Activated naive CD4-positive, alpha-beta T cell treated with anti-CD3 and anti-CD28 coated beads, Interleukin-2, amount 50 U/mL, for 16 hours (primary cell): ENCODE results near the gene ZIK1.

Experiments
- DNase-seq: peaks from one replicate; pipeline ENCODE4 v3.0.0-alpha.2; 2020

Gene ZIK1

DNA sequence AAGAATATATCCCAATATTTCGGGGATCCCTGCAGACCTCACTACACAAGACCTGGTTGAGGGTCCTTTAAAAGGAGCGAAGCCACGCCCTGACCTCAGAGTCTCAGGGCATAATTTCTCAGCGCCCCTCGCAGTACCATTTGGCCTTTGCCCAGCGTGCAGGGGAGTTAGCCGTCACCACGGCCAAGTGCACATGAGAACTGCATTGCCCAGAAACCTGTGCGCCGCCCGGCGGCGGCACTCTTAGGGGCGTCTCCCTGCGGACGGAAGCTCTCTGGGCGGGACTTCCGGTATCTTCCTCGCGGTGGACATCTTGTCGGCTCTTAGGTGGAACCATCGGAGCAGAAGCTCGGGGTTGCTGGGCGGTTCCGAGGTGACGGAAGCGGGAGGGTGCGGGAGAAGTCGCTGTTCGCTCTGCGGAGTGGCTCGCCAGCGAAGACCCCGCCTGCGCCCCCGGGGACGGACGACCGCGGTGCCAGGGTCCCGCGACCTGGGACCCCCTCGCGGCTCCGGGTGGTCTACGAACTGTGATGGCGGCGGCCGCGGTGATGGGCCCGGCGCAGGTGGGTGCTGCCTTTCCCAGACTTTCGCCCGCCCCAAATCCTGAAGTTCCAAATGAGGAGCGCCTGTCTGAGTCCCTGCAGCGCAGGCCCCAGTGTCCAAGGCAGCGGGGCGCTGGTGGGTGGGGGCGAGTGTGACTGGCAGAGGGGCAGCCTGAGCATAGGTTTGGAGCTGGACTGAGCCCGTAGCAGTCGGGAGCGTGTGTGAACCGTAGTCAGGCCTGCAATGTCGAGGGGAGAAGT is 30.2 kb downstream of the ZIK1 start, which contains the start of gene ZNF134:
ZNF134 (plus strand) TSS at position 302 of the 803 bp plus-strand sequence. CDS start 5,227 bp downstream, outside the sequence.
- peak; percentile 93 for DNase-seq

DNA sequence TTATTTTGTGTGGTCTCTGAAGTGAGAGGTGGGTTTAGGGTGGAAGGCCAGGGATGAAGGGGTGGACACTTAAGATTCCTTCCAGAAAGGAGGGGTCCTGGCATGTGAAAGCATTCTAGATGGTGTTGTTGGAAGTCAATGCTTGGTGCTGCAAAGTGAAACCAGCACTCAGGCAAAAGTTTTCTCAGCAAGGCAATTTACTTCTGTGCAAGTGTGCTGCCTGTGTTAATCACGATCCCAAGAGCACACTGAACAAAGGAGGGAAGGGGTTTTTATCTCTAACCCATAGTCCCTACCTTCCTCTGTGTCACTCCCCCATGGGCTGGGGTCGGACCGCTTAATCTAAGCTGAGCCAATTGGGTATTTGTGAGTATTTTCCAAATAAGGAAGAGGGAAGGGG is 31.4 kb downstream of the ZIK1 start:
- no peak for DNase-seq

DNA sequence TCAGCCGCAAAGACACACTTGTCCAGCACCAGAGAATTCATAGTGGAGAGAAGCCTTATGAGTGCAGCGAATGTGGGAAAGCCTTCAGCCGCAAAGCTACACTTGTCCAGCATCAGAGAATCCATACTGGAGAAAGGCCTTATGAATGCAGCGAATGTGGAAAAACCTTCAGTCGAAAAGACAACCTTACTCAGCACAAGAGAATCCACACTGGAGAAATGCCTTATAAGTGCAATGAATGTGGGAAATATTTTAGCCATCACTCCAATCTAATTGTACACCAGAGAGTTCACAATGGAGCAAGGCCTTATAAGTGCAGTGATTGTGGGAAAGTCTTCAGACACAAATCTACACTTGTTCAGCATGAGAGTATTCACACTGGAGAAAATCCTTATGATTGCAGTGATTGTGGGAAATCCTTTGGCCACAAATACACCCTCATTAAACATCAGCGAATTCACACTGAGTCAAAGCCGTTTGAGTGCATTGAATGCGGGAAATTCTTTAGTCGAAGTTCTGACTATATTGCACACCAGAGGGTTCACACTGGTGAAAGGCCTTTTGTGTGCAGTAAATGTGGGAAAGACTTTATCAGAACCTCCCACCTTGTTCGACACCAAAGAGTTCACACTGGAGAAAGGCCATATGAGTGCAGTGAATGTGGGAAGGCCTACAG is 36.9 kb downstream of the ZIK1 start:
- no peak for DNase-seq

DNA sequence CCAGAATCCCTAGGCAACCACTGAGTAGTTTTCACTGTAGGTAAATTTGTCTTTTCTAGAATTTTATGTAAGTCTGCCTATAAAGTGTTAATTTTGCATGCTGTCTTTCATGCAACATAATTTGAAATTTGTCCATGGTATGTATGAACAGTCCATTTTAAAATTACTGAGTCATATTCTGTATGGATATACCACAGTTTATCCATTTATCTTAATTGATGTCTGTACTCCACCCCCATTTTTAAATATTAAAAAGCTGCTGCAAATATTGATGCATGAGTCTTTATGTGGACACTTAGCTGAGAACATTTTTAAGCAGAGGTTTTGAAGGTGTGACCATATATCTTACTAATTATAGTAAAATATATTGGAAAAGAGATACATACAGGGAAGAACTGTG is 39.1 kb downstream of the ZIK1 start:
- no peak for DNase-seq

DNA sequence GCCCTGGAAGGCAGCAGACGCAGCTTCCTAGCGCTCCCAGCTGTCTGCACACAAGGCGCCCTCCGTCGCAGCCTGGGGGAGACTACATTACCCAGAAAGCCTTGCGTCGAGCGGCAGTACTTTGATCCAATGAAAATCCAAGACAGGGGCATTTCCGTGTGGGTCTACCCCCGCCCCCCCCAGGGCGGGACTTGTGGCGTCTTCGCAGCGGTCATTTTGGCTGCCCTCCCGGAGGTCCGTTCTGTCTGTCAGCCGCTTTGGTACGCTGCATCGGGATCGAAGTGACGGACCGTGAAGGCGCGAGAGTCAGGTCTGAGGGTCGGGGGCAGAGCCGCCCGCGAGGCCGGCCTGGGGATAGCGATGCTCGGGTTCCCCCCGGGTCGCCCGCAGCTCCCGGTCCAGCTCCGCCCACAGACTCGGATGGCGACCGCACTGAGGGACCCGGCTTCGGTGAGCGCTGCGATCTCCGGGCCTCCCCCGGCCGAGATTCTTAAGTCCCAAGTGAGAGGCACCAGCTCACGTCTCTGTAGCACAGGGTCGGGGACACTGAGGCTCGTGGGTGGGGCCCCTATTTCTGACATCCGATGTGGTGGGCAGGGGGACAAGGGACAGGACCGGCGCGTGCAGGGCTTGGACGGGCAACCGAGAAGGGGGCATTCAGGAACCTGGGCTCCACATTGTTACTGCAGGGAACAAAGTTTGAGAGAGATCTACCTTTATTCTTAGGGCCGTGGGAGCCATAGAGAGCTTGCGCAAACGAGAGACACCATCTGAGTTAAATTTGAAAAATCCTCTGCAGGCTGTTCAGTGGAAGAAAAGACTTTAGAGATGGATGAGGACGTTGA is 49.3 kb downstream of the ZIK1 start, which contains the start of gene ZNF211:
ZNF211 (plus strand) TSS at position 182 of the 845 bp plus-strand sequence; CDS start at position 361, 179 bp downstream.
- peak; percentile 86 for DNase-seq

DNA sequence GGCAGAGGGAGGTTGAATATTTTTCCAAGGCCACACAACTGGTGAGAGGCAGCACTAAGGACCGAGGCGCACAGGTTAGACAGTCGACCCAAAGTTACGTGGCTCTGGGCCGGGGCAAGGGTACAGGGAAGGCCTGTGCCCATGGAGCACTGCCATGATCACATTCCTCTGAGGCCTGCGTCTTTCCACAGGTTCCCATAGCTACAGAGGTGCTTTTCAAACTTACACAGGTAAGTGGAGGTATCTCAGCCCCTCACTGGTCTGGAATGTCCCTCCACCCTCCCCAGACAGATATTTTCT is 49.8 kb downstream of the ZIK1 start:
- DNase-seq, result no peak

DNA sequence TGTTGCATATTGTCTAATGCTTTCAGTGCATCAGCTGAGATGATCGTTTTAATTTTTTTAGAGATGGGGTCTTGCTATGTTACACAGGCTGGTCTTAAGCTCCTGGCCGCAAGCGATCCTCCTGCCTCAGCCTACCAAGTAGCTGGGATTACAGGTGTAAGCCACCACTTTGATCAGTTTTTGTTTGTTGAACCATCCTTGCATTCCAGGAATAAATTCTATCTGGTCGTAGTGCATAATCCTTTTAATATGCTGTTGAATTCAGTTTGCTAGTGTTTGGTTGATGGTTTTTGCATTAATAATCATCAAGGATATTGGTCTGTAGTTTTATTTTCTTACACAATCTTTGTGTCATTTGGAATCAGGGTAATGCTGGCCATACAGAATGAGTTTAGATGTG is 53.4 kb downstream of the ZIK1 start:
- no peak for DNase-seq

DNA sequence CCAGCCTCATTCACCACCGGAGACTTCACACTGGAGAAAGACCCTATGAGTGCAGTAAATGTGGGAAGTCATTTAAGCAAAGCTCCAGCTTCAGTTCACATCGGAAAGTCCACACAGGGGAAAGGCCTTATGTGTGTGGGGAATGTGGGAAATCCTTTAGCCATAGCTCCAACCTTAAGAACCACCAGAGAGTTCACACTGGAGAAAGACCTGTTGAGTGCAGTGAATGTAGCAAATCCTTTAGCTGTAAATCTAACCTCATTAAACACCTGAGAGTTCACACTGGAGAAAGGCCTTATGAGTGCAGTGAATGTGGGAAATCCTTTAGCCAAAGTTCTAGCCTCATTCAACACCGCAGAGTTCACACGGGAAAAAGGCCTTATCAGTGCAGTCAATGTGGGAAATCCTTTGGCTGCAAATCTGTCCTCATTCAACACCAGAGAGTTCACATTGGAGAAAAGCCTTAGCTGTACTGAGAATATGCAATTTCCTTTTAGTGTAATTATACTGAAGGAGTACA is 57.8 kb downstream of the ZIK1 start:
- DNase-seq, result no peak

DNA sequence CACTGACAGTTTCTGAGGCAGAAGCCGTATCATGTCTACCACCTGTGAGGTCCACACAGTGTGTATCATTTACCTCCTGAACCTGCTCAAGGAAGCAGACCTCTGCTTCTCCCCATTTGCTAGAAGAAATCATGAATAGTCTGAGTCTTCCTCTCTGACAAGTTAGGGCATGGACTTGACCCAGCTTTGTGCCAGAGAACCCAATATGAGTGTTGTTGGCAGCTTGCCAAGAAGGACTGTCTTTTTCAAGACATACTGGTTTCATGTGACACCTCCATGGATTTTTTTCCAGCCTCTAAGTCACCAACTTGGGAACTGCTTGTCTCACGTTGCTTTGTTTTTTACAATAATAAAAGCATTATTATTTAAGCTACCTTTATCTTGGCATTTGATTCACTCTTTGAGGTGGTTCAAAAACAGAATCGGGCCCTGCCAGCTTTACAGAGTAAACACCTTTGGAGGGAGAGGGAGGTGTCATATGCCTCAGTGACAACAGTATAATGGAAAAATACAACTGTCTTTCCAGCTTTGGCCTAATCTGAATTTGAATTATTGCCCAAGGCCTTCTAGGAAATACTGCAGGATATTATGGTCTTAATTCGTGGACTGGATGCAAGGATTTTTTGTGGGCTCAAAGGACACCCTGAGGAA is 58.6 kb downstream of the ZIK1 start:
- no peak for DNase-seq
